HG03097 (cell line): ENCODE measurements around the gene DNAJC13.

ENCODE experiments used
- ATAC-seq: cut with Tn5 transposase; IDR thresholded peaks from one replicate; pipeline ENCODE4 v1.9.1; 2021; ENCODE audit not compliant: unreplicated experiment, low FRiP score

The DNAJC13 gene

DNA sequence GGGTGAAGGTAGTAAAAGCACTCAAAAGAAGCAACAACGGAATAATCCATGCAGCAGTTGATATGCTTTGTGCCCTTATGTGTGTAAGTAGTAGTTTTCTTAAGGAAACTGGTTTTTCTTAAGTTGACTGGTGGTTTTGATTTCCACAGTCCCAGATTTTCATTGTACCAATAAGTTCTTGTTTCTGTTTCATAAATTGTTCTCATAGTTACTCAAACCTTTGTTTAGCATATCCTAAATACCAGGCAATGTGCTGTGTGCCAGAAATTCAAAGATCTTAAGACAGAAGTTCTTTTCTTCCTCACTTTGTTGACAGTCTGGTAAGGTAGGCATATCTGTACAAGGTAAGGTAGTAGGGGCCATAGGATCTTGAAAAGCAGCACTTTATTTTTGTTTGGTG lies 40.0 kb downstream of the DNAJC13 start:
- no peak for ATAC-seq

DNA sequence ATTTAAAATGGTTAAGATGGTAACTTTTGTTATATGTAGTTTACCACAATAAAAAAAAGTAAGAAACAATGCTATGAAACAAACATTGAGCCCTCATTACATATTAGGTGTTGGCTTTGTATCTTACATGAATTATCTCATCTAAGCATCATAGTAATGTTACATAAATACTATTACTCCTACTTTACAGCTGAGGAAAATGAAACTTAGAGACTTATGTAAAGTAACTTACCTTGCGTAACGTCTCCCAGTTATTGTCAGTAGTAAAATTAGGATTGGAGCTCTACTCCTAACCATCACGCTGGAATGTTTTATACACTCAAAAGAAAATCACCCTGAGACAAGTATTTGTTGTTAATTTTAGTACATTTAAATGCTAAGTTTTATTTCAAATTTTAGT lies 42.2 kb downstream of the DNAJC13 start:
- no peak for ATAC-seq

DNA sequence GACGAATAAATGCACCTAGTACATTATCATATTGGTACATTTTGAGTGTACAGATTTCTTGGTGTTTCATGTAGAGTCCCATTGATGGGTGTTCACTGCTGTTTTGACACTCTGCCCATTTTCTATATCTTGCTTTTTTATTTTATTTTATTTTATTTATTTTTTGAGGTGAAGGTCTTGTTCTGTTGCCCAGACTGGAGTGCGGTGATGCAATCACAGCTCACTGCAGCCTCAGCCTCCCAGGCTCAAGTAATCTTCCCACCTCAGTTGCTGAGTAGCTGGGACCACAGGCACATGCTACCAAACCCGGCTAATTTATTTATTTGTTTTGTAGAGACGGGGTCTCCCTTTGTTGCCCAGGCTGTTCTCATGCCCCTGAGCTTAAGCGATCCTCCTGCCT lies 44.2 kb downstream of the DNAJC13 start:
- no peak for ATAC-seq

DNA sequence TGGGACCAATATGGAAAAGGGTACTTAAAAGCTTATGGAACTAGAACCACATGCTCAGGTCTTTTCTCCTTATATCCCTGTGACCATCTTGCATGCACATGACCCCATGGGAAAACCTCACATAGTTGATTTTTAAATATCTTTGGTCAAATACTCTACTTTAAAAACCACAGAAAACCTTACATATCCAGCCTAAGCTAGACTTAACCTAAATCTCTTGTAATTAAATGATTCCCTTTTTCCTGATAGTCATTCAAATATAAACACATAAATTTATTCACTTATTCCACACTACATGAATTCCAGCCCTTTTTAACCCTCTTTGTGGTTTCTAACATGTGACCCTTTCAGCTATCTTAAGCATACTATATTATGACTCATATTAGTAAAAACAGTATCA lies 46.8 kb downstream of the DNAJC13 start:
- no peak for ATAC-seq

DNA sequence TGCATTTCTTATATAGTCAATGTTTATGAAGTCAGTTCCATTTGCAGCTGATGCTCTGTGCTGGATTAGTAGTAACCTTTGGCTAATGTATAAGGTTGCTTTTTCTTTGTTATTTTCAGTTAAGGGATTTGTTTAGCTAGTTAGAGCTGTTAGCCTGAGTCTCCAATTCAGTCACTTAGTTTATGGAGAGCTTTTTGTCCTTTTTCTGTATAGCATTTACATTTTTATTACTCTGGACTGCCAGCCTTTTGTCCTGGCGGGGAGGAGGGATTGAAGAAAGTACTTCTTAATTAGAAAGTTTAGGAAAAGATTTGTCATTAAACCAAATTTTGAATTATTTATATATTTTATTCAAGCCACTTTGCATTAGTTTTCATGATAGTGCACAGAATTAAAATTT lies 52.0 kb downstream of the DNAJC13 start:
- no peak for ATAC-seq

DNA sequence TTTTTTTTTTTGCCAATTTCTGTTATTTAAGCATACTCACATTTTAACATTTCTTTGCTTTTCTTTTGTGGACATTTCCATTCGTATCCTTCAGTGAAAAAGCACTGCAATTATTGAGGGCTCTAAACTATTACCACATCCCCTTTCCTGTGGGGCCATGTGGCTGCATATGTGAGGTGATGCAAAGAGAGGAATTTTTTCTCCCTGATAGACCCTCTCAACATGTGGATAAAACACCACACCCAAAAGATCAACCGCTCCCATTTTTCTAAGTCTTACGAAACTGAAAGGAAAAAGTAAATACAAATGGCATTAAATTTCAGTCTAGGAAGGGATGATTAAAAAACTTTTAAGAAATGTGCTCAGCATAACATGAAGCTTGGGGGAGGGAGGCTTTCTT lies 68.8 kb downstream of the DNAJC13 start:
- no peak for ATAC-seq

DNA sequence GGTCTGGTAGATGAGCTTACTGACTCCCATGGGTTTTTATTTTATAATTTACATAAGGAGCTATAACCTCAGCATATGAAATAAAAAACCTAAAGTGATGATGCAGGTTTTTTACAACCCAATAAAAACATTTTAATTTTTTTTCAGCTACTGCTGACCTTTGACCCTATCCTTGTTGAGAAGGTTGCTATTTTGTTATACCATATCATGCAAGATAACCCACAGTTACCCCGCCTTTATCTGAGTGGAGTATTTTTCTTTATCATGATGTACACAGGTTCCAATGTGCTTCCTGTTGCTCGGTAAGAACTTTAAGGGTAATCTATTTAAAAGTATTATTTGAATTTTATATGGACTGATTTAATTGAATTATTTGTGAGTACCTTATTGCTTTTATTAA lies 70.8 kb downstream of the DNAJC13 start:
- no peak for ATAC-seq

DNA sequence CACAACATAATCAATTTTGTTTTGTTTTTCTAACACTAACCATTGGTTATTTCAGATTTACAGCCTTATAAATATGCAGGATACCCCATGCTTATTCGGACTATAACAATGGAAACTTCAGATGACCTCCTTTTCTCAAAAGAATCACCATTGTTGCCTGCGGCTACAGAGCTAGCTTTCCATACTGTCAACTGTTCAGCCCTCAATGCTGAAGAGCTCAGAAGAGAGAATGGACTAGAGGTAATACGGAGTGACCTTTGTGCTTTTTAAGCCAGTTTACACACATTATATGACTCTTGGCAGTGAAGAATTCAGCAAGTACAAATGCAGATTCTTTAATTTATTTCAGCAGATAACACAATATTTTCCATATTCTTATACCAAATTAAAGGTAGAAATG lies 81.8 kb downstream of the DNAJC13 start:
- no peak for ATAC-seq

DNA sequence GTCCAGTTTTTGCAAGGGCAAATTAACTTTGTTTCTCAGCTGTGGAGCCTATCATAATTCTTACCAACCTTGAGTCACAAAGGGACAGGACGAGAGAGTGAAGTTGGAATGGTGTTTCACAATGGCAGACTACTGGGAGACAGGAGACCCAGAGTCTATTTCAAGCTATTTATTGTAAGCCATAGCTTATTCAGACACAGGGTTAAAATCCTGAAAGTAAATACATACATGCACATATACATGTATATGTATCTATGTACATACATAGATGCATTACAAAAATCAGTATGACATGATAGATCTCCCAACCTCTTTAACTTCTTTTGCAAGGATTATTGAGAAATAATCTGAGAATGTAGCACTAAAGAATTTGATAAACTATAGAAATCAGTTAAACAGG lies 86.3 kb downstream of the DNAJC13 start:
- ATAC-seq: no peak

DNA sequence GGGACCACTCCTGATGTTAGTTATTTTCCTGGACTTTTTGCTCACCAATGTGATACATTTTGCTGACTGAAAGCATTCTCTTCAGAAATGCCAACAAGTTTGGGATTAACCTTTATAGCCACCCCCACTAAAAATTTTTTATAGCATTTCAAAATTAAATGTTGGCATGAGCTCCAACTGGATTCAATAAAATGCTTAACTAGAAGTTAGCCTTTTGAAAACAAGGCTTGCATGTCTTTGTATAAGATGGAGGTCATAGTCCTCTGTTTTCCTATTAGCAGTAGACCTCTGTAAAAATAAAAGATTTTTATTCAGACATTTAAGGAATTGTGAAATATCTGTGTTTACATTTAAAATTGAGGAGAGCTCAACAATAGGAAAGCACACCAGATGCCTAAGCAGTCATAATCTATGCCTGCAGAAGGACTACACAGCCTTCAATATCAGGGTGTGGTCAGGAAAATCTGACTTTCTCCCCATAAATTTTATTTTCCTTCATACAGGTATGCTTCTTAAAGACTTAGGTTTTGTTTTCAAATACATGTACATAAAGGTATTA lies 87.2 kb downstream of the DNAJC13 start:
- no peak for ATAC-seq

DNA sequence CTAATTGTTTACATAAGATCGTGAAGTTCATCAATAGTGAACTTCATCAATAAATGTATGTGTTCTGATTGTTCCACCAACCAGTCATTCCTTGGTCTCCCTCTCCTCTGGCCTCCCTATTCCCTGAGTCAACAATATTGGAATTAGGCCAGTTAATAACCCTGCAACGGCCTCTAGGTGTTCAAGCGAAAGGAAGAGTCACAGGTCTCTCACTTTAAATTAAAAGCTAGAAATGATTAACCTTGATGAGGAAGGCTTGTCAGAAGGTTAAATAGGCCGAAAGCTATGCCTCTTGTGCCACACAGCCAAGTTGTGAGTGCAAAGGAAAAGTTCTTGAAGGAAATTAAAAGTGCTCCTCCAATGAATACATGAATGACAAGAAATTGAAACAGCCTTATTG lies 90.4 kb downstream of the DNAJC13 start:
- ATAC-seq: no peak

DNA sequence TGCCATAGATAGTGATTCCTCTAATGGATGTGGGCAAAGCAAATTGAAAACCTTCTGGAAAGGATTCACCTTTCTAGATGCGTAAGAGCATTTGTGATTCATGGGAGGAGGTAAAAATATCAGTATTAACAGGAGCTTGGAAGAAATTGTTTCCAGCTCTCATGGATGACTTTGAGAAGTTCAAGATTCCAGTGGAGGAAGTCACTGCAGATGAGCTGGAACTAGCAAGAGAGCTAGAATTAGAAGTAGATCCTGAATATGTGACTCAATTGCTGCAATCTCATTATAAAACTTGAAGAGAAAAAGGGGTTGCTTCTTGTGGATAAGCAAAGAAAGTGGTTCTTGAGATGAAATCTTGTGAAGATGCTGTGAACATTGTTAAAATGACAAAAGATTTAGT lies 91.8 kb downstream of the DNAJC13 start:
- ATAC-seq: no peak

DNA sequence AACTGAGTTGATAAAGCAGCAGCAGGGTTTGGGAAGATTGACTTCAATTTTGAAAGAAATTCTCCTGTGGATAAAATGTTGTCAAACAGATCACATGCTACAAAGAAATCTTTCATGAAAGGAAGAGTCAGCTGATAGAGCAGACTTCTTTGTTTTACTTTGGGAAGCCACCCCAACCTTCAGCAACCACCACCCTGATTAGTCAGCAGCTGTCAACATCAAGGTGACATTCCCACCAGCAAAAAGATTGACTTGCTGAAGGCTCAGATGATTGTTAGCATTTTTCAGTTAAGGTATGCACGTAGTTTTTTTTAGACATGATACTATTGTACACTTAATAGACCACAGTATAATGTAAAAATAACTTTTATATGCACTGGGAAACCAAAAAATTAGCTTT lies 92.2 kb downstream of the DNAJC13 start:
- ATAC-seq: no peak

DNA sequence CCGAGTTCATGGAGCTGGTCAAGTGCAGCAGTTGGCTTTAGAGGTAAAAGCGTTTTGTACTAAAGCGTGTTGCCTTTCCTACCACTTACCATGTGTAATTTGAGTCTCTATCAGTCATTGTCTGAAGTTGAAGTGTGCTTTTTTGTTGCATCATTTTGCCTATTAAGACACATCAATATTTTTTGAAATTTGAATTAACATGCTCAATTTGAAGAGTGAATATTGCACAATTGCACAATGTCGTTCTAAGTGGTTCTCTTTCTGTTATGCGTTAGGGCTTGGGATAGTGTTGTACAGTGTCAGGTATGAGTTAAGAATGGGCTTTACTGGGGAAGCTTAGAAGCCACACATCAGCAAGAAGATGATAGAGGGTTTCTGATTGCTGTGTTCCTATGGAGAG lies 95.8 kb downstream of the DNAJC13 start:
- no peak for ATAC-seq

DNA sequence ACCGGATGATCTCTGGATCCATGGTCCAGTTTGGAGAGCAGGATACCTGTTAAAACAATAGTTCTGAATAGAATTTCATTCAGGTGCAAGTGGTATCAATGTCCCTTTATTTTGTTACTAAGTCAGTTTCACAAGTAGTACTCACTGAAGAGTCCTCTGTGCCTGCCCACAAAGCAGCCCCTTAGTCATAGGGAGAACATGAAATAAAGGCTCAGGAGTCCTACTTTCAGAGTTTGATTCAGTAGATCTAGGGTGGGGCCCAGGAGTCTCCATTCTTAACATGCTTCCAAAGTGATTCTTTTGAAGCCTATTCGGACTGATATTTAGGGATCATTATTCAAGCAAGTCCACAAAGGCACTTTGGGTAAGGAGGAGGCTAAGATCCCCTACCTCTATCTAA lies 100.0 kb downstream of the DNAJC13 start:
- no peak for ATAC-seq

DNA sequence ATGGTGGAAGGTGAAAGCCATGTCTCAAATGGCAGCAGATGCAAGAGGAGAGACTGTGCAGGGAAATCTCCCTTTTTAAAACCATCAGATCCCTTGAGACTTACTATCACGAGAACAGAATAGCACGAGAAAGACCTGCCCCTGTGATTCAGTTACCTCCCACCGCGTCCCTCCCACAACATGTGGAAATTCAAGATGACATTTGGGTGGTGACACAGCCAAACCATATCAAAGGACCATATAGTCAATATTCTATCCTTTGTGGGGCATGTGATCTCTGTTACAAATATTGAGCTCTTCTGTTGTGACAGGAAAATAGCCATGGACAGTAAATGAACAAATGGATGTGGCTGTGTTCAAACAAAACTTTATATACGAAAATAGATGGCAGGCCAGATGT lies 102.6 kb downstream of the DNAJC13 start:
- ATAC-seq: no peak

DNA sequence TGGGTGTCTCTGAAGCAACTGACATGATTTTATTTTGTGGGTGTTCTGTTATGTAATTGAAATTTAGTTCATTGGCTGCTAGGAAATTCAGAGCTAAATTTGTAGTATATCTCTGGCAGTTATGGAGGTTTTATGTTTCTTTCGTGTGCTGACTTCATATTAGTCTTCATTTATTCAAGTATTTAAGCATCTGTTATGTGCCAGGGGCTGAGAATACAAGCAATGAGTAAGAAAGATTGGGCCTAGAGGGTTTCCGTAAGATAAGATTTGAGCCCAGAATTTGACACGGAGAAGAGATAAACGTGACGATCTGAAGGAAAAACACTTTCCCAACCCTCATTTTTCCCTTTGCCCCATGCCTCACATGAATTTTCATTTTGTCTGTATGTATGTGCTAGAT lies 104.6 kb downstream of the DNAJC13 start:
- ATAC-seq: no peak

DNA sequence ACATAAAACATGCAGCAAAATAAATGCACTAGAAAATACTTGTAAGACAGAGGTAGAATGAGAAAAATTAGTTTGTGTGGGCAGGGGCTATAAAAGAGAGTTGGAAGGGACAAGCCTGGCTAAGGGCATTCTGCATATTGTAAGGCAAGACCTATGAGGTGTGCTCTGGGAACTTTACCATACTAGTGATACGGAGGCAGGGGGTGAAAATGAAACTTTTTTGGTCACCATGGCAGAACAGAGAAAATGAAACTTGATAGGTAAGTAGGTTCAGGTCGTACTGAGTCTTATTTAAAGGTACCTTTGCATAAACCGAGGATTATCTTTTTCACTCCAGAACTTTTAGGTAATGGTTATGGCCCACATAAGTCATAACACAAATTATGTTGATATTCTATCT lies 105.1 kb downstream of the DNAJC13 start:
- ATAC-seq: peak; percentile 80

DNA sequence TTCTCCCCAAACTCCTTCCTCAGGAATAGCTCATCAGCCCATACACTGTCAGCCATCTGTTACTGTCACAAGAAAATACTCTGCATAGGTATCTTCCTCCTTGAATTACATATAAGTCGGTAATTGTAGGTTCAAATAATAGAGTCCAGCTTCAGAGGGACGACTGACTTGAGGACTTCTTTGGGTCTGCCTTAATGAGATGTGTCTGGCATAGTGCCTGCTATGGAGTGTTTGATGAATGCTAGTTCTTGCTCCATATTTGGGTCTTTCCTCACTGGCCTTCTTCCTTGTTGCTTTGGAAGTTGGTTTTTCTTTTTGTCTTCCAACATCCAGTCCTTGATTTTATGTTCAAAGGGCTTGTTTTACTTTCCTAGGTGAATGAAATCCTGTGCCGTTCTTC lies 113.3 kb downstream of the DNAJC13 start:
- ATAC-seq: no peak

DNA sequence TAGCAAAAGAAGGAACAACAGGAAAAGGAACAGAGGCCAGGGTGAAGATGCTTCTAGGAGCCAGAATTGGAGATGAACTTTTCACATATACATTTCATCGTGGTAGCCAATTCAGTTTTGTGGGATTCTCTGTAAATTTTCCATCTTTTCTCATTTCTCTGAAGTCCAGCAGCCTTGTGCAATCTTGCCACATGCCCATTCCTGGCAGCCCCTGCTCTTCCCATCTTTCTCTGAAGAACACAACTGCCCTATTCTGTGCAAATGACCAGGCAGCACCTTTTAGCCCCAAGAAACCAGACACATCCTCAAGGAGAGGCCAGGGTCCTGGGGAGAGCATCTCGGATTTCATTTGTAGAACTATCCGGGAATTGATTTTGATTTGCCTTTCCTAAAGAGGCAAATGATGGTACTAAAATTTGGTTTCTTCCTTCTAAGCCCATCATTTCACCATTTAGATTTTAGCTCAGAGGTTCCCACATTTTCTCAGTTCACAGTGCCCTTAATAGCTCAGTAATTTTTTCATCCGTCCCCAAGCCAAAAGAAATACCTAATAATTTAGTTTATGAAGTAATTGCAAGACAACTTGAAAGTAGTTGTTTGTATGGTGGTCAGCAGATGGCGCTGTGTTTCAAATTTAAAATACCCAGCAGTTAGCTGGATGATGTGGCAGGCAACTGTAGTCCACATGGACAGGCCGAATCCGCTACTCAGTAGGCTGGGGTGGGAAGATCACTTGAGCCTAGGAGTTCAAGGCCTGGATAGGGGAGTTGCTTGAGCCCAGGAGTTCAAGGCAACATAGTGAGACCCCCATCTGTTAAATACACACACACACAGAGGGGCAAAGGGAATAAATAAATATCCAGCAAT lies 118.5 kb downstream of the DNAJC13 start:
- ATAC-seq: no peak

DNA sequence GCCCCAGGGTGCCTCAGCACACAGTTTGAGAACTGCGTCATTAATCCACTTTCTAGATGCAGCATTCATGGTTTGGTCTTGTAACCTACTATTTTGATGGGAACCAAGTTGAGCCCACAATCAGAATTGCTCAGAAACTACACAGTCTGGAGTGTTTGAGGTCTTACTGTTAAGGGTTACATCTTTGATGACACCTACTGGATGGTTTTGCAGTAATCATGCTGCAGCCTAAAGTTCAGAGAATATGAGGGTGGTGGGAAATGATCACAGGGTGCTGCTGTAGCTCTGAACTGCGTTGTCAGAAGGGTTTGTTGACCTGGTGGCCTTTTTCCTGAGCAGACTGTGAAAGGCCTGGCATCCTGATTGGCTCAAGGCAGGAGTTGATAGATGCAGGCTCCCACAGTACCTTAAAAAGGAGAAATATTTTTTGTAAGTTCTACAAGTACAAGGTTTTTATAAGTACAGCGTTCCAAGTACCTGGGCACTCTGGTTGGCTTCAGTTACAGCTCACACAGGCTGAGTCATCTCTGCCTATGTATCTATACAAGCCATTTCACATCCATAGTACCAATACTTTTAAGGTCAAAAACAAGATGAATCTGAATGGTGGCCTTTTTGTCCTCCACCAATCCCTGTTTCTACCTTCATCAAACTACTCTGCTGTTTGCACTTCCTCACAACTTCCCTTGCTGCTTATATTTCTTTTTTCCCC lies 119.3 kb downstream of the DNAJC13 start:
- no peak for ATAC-seq

DNA sequence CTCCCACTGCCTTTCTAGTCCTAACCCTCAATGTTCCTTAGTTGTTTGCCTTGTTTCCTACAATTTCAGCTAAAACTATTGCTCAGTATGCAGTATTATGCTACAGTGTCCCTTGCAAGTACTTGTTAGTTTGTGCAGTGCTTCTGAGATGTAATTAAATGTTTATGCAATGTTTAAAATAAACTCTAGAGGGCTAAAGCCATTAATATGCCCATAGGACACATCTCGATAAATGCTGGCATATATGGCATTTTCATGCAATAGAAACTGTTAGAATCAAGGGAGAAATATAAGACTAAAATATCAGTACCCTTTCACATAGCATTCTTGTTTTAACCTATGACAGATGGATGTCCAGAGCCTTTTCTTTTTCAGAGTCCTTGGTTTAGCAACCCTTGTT lies 120.0 kb downstream of the DNAJC13 start:
- no peak for ATAC-seq
